Fibroblast of pulmonary artery (primary cell): Measurements from ENCODE around the gene TBL1X.

ENCODE experiments used
- DNase-seq: peaks from one replicate; pipeline ENCODE4 v3.0.0-alpha.2; 2010; ENCODE audit warnings: low read depth
- H3K4me3 ChIP-seq: replicated peaks from 2 replicates; pipeline ENCODE4 v1.5.1; 2011; ENCODE audit warnings: low read depth, mild to moderate bottlenecking, control low read depth, low read length, moderate library complexity
- CTCF ChIP-seq: IDR thresholded peaks from 2 replicates; pipeline ENCODE4 v1.5.1; 2011; ENCODE audit warnings: mild to moderate bottlenecking, control low read depth, low read length, inconsistent platforms; ENCODE audit errors: missing control alignments

Gene TBL1X

GRCh38 chrX:9560219-9560618, 95.4 kb downstream of the TBL1X start:
- TF ChIP-seq CTCF: no peak
- DNase-seq: no peak
- H3K4me3 ChIP-seq: no peak overlapping the region

DNA sequence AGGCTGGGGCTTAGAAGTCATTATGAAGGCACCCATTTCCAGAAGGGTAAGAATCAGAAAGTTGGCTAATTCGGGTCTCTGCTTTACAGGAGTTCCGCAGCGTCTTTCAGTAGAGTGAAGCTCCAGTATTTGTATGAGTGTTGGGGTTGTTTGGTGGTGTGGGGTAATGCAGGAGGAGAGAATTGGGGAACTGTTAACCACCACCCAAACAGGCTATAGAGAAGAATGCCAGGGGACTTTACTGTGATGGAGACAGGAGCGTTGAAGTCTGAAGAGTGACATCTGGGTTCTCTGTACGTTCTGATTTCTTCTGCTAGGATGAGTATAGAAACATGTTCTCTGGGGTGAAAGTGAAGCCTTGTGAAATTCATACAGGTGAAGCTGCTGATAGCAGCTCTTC, 96.3 kb downstream of the TBL1X start:
- no peak for DNase-seq
- no peak for TF ChIP-seq CTCF
- H3K4me3 ChIP-seq: no peak overlapping the region

DNA sequence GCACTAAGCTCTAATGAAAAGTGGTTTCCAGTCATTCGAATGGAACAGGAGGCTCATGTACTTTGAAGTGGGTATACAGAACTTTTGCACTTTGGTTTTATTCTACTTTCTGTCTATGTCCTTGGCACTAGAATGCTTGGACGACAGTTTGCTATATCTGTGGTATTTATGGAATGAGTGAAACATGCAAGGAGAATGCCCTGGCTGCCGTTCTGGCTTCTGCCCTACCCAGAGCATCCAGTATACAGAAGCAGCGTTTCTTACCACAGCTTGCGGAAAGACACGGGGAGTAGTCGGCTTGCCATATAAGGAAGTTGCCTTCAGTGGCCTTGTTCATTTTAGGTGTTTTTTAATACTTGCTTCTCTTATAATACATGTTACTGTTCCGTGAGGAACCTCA, 98.0 kb downstream of the TBL1X start:
- TF ChIP-seq CTCF: no peak
- H3K4me3 ChIP-seq: no peak overlapping the region
- peak; percentile 90 for DNase-seq

DNA sequence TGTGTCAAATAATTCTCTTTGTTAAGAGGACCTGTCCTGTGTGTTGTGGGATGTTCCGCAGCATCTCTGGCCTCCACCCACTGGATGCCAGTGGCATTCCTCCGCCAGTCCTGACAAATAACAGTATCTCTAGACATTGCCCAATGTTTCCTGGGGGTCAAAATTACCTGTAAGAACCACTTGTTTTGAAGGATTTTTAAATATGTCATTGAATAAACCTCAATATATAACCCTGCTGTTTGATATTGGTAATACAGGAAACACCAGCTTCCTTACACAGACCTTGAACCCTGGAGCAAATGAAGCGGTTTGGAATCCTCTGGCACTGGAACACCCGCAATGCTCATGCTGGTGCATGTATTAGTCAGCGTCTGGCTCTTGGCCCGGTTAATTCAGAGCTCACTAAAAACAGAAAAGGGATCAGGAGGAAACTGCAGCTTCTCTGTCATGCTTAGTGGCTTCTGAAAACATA, 101.3 kb downstream of the TBL1X start:
- no peak overlapping the region for H3K4me3 ChIP-seq
- peak; percentile 80 for DNase-seq
- no peak for TF ChIP-seq CTCF

DNA sequence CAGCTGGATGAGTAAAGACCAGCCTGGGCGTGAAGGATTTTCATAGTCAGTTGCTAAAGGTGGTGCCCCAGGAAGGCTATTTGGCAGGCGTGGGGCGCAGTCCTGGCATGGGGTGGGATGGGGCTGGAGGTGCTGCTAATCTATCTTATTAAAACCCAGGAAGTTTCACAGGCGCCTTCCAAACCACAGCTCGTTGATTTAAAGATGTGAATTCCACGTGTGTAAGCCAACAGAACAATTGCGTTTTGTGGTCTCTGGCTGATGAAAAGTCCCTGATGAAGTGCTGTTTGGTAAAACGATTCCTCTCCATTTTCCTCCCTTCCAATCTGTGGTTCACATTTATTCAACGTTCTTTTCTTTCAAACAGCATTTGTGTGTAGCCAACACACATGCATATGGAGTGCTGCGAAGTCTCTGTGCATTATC, 105.0 kb downstream of the TBL1X start:
- DNase-seq: peak; percentile 44
- TF ChIP-seq CTCF: no peak
- H3K4me3 ChIP-seq: no peak overlapping the region

DNA sequence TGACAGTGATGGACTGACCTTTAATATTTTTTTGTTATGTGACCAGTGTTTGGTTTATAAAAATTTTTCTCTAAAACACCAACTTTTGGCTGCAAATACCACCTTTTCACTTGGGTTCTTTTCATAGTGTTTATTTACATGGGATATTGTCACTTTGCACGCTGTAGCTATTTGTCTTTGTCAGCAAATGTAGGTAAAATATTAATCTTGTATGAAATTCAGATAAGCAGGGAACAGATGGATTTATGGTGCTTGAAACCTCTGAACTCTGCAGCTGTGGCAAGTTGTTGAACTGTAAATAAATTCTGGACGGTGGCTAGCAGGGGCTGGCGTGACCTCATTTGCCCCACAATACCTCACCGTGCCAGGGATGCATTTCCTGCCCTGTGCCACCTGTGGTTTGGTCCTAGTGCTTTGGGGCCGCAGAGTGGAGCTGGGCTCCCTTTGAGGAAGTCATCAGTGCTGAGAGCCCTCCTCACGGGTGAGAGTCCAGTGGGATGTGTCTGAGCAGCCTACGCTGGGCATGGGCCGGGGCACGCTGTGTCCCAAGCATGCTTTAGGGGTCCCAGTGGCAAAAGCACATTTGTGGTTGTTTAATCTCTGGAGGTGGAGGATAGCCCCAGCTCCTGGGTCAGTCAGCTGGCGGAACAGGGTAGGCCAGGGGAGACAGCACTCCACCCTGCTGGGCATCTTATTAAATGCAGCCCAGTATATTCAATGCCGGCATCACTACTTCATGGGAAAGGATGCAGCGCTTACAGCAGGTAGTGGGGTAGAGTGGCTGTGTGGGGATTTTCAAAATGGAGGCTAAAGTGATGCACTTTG, 108.6 kb downstream of the TBL1X start:
- TF ChIP-seq CTCF: no peak
- no peak overlapping the region for H3K4me3 ChIP-seq
- DNase-seq: no peak

DNA sequence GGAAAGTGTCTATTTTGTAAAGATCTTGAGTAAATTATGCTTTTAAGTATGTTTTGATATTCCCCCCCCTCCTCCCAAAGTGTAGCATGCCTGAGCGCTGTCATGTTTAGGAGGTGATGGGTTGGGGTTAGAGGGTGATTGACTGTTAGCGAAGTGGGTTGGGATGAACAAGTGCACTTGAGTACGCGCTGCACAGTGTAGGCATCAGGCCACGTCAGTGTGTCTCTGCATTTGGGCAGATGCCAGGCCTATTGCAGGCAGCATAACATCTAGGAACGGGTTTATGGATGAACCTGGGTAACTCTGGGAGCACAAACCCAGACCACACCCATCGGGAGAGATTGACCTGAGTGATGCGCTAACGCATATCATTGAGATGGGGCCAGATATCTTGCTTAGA, 111.2 kb downstream of the TBL1X start:
- DNase-seq: no peak
- no peak for TF ChIP-seq CTCF
- no peak overlapping the region for H3K4me3 ChIP-seq
